Measurements from ENCODE around the gene FANCC. TPM values are rescaled to one million over a fixed set of nuclear protein-coding genes. Genes with fewer than 3 reads are reported as not detected.
A peak's percentile ranks its signal among the peaks of the same experiment; 100 is the strongest.

The FANCC gene
- total RNA-seq, 8 experiments from 2014 or later = 1.2 to 31.3 (median 11.9) TPM

DNA sequence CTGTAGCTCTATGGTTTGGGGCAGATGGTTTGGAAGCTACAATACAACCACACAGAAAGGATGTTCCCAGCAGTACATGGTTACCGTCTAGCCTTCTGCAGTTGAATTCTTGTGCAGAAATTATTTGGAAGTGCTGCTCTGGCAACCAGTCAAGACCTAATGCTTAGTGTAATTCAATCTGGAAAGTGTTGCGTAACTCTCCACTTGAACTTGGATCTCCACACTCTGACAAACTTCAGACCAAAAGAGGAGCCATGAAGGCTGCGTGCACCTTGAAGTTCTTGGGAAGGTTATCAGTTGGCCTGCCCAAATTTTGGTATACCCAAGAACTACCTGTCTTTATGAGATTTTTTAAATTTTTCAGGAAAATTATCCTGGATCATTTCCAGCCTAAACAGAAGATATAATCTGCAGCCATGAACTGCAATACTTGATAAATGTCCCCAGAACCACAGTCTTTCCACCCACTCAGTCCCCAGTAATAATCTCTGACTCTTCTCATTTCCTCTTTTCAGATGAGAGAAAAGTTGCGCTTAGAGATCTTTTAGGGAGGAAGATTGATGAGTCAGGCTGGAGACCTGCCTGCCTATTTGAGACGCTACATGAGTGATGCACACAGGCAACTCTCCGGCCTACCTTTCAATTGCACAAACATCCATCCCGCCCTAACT, 159.9 kb downstream of the FANCC start:
- H3K4me1 ChIP-seq (replicated peaks in 1 of 2) = peaks cover 0 to 3% of the 10 kb centered on the region in 2 donors
- in situ Hi-C loops (cut with MboI; ENCODE audit: low pct_unique_long_range_greater_than_20kb in 2 of 9, low sequenced_read_pairs in 9 of 9, unreplicated experiment in 9 of 9) = no loop called here
- ATAC-seq (replicated peaks in 6 of 8) = peak in 6 of 8 experiments; percentile 39 to 98 (median 54)
- H3K27ac ChIP-seq = no peak overlapping the region
- no peak overlapping the region for H3K4me3 ChIP-seq
- WGBS, 10 experiments = 49 to 100% (median 73%) methylated on average over 1 to 7 of the region's 7 CpGs

DNA sequence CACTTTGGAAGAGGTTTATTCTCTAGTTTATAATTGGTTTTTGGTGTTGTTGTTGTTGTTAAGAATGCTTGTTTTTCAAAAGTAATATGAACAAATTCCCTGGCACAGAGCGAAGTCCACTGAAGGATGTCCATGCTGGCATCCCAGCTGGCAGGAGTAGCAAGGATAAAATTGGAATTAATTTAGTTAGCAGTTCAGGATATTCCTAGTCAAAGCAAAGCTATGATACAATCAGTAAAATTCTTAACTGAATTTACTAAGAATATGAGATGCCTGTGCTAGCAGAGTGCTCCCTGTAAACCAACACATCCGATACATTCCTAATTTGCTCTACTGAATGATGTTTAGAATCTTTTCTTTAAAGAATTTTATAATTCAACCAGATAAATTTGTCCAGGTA, 161.4 kb downstream of the FANCC start:
- in situ Hi-C loops (cut with MboI; ENCODE audit: low pct_unique_long_range_greater_than_20kb in 2 of 9, low sequenced_read_pairs in 9 of 9, unreplicated experiment in 9 of 9) = no loop called here
- ATAC-seq (replicated peaks in 6 of 8) = no peak
- WGBS, 10 experiments = 83 to 100% (median 100%) methylated on average over 1 to 2 of the region's 2 CpGs; no CpG with 5 or more reads in 1 of the 10 experiments
- Histone ChIP-seq H3K4me1 (replicated peaks in 1 of 2) (peaks cover 0 to 3% of the 10 kb centered on the region in 2 donors), H3K4me3 (no peak overlapping the region), H3K27ac (no peak overlapping the region)

DNA sequence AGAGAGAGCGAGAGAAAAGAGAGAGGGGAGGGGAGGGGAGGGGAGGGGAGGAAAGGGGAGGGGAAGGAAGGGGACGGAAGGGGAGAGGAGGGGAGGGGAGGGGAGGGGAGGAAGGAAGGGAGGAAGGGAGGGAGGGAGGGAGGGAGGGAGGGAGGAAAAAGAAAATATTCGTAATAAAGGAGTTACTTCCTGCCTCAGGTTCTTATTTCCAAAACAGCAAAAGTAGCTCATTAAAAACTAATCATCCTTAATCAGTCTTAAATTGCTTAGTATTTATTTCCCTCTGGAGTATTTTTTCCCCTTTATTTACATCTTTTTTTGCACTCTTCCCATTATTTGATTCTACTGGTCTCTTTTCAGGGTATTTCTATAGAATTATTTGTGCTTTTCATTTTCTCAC, 162.3 kb downstream of the FANCC start:
- in situ Hi-C loops (cut with MboI; ENCODE audit: low pct_unique_long_range_greater_than_20kb in 2 of 9, low sequenced_read_pairs in 9 of 9, unreplicated experiment in 9 of 9) = no loop called here
- Histone ChIP-seq H3K4me1 (replicated peaks in 1 of 2) (peaks cover 0 to 3% of the 10 kb centered on the region in 2 donors), H3K27ac (no peak overlapping the region), H3K4me3 (no peak overlapping the region)
- WGBS, 10 experiments = 57 to 100% methylated on average over 1 of the region's 3 CpGs; no CpG with 5 or more reads in 8 of the 10 experiments
- ATAC-seq (replicated peaks in 6 of 8) = no peak

DNA sequence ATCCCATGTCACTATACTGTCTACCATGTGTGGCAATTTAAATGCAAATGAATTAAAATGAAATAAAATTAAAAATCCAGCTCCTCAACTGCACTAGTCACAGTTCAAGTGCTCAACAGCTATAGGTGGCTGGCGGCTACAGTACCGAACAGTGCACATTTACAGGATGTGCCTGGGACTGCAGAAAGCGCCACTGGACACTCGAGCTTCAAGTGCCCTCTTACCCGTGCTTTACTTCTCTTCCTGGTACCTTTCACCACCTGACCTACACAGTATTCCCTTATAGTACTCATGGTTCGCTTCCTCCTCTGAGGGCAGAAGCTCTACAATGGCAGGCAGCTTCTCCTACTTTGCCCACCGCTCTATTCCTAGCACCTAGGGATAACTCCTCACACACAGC, 166.6 kb downstream of the FANCC start:
- Histone ChIP-seq H3K4me3 (no peak overlapping the region), H3K4me1 (replicated peaks in 1 of 2) (peaks cover 7 to 15% of the 10 kb centered on the region in 2 donors), H3K27ac (no peak overlapping the region)
- 83 to 100% (median 94%) methylated on average over 1 to 7 of the region's 7 CpGs; no CpG with 5 or more reads in 2 of the 10 experiments for WGBS, 10 experiments
- ATAC-seq (replicated peaks in 6 of 8) = no peak
- in situ Hi-C loops (cut with MboI; ENCODE audit: low pct_unique_long_range_greater_than_20kb in 2 of 9, low sequenced_read_pairs in 9 of 9, unreplicated experiment in 9 of 9) = no loop called here

DNA sequence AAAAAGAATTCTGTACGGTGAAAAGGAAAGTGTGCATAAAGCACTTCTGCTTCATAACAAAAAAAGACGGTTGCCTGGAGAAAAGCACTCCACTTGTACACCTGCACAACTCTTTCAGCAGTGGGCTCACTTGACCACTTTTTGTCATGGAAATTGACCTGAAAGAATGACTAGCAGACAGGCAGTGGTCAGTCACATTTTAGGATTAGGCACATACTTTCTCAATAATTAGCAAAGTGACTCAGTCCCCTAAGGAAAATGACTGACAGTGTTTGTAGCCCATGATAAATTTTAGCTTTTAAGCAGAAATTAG, 169.3 kb downstream of the FANCC start:
- in situ Hi-C loops (cut with MboI; ENCODE audit: low pct_unique_long_range_greater_than_20kb in 2 of 9, low sequenced_read_pairs in 9 of 9, unreplicated experiment in 9 of 9) = loop anchor here in 1 of 9 experiments (25.0 kb wide), 1 partner anchor 461 kb away; no protein-coding TSS in a partner anchor
- no peak overlapping the region for H3K27ac ChIP-seq
- 0 to 95% (median 20%) methylated on average over 1 to 2 of the region's 2 CpGs; no CpG with 5 or more reads in 5 of the 10 experiments for WGBS, 10 experiments
- H3K4me3 ChIP-seq = no peak overlapping the region
- ATAC-seq (replicated peaks in 6 of 8) = peak in 5 of 8 experiments; percentile 16 to 27 (median 21)
- peaks cover 7 to 18% of the 10 kb centered on the region in 2 donors for H3K4me1 ChIP-seq (replicated peaks in 1 of 2)

DNA sequence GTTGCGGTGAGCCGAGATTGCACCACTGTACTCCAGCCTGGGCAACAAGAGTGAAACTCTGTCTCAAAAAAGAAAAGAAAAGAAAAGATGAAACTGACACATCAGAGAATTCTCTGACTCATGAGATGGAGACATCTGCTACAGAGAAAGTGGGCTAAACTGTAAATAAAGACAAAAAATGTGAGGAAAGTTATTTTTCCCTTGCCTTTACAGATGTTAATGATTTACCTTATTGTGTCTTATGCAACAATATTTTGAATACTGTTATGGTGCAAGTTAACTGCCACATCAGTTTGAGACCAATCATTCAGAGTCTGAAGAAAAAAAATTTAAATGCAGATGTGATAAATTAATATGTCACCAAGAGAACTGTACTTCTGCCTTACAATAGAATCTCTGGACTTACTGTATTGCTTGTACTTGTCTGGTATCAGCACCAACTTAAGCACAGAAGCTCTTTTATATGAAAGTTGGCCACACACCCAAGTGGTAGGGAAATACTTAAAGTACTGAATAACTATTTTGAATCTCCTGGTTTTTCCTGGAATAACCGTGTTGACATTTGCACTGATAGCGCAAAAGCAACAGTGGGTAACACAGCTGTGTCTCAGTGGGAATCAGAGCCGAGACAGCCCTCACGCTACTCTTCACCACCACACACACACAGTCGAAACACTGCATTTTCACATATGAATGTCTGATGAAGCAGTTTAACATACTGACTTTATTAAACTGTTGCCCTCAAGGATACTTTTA, 169.9 kb downstream of the FANCC start:
- ATAC-seq (replicated peaks in 6 of 8) = peak in 7 of 8 experiments; percentile 18 to 82 (median 39)
- H3K4me1 ChIP-seq (replicated peaks in 1 of 2) = peaks cover 7 to 18% of the 10 kb centered on the region in 2 donors
- in situ Hi-C loops (cut with MboI; ENCODE audit: low pct_unique_long_range_greater_than_20kb in 2 of 9, low sequenced_read_pairs in 9 of 9, unreplicated experiment in 9 of 9) = loop anchor here in 1 of 9 experiments (25.0 kb wide), 1 partner anchor 460 kb away; no protein-coding TSS in a partner anchor
- WGBS, 10 experiments = 40 to 100% (median 59%) methylated on average over 1 to 7 of the region's 7 CpGs; no CpG with 5 or more reads in 2 of the 10 experiments
- H3K4me3 ChIP-seq = no peak overlapping the region
- H3K27ac ChIP-seq = no peak overlapping the region

DNA sequence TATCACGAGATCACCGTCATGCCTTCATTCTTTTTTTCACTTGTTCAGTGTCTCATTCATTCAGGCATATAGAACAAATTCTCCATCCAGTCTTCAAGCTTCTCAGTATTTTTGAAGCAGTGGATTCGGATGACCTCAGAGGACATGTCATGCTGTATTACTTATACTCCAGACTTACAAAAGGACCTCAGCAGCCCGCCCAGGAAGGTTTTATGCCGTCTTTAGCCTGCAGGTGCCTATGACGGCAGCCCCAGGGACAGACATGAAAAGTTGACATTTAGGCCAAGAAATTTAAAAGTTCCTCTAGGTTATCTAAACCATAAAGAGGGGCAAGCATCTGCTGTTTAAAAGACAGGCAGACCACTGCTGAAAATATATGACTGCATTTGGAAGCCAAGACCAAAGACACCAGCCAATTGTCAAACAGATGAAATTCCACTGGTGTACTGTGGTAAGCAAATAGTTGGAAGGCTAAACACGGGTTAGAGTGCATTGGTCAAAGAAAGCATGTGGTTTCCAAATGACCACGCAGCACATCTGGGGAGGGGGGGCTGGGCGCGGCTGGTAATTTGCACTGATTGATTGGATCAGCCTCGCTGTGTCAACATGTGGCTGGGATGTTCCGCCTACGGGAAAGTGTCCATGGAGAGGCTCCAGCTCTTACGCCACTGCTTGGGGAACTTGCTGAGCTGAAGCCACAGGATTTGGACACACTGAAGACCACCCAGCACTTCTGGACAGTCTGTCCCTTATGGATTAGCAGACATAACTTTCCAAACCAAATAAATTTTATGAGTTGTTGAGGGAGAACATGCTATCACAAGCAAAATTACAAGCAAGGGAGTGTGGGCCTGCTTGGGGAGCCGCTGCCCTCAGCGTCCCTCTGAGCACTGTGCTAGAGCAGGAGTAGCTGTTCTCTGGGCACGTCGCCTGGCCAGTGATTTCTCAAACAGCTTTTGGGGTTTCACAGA, 173.6 kb downstream of the FANCC start:
- Histone ChIP-seq H3K4me1 (replicated peaks in 1 of 2) (peaks cover 10 to 18% of the 10 kb centered on the region in 2 donors), H3K4me3 (no peak overlapping the region), H3K27ac (no peak overlapping the region)
- 57 to 95% (median 87%) methylated on average over 2 to 10 of the region's 18 CpGs; no CpG with 5 or more reads in 2 of the 10 experiments for WGBS, 10 experiments
- in situ Hi-C loops (cut with MboI; ENCODE audit: low pct_unique_long_range_greater_than_20kb in 2 of 9, low sequenced_read_pairs in 9 of 9, unreplicated experiment in 9 of 9) = loop anchor here in 1 of 9 experiments (25.0 kb wide), 1 partner anchor 457 kb away; no protein-coding TSS in a partner anchor
- peak in 4 of 8 experiments; percentile 57 to 93 (median 82) for ATAC-seq (replicated peaks in 6 of 8)

DNA sequence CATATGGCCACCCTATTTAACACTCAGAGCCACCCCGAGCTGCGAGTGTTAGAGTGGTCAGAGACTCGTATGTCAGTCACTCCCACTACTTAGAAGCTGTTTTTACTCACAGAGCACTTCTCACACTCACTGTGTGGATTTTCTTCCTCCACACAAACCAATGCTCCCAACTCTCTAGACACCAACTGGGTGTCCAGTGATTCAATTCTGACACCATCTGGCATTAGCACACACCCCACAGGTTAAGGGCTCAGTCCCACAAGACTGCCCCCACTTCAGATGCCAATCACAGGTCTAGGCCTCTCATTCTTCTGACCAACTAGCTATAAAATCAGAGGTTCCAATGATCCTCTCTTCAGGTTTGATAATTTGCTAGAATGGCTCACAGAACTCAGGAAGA, 174.8 kb downstream of the FANCC start:
- Histone ChIP-seq H3K4me3 (no peak overlapping the region), H3K4me1 (replicated peaks in 1 of 2) (peaks cover 7 to 11% of the 10 kb centered on the region in 2 donors), H3K27ac (no peak overlapping the region)
- in situ Hi-C loops (cut with MboI; ENCODE audit: low pct_unique_long_range_greater_than_20kb in 2 of 9, low sequenced_read_pairs in 9 of 9, unreplicated experiment in 9 of 9) = loop anchor here in 1 of 9 experiments (25.0 kb wide), 1 partner anchor 455 kb away; no protein-coding TSS in a partner anchor
- ATAC-seq (replicated peaks in 6 of 8) = no peak
- WGBS, 10 experiments = 60 to 100% (median 86%) methylated on average over 1 to 3 of the region's 3 CpGs; no CpG with 5 or more reads in 4 of the 10 experiments

DNA sequence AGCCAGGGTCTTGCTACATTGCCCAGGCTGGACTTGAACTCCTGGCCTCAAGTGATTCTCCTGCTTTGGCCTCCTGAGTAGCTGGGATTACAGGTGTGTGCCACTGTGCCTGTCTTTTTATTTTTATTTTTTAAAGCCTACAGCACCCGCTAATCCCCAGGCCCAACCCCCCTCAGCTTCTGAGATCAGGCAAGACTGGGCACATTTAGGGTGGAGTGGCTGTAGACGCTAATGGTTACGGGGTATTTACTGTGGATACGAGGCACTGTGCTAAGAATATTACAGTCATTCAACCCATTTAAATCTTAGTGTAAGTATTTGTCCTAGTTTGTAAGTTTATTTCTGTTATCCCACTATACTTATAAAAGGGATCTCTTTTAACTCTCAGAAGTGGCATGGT, 175.2 kb downstream of the FANCC start:
- H3K27ac ChIP-seq = no peak overlapping the region
- no peak overlapping the region for H3K4me3 ChIP-seq
- no peak for ATAC-seq (replicated peaks in 6 of 8)
- peaks cover 3 to 6% of the 10 kb centered on the region in 2 donors for H3K4me1 ChIP-seq (replicated peaks in 1 of 2)
- in situ Hi-C loops (cut with MboI; ENCODE audit: low pct_unique_long_range_greater_than_20kb in 2 of 9, low sequenced_read_pairs in 9 of 9, unreplicated experiment in 9 of 9) = loop anchor here in 1 of 9 experiments (25.0 kb wide), 1 partner anchor 455 kb away; no protein-coding TSS in a partner anchor
- WGBS, 10 experiments = 90 to 100% (median 100%) methylated on average over 1 to 4 of the region's 4 CpGs; no CpG with 5 or more reads in 4 of the 10 experiments

DNA sequence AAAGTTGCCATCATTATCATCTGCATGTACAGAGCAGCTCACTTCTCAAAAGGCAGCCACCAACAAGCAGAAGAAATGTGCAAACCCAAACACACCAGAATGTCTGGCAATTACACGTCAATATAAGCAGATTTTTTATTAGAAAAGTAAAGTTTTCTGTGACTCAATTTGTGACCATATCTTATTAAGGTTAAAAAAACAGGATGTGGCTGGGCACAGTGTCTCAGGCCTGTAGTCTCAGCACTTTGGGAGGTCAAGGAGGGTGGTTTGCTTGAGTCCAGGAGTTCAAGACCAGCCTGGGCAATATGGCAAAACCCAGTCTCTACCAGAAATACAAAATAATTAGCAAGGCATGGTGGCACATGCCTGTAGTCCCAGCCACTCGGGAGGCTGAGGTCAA, 176.7 kb downstream of the FANCC start:
- Histone ChIP-seq H3K4me3 (no peak overlapping the region), H3K4me1 (replicated peaks in 1 of 2) (peaks cover 2 to 3% of the 10 kb centered on the region in 2 donors), H3K27ac (no peak overlapping the region)
- 75 to 100% (median 100%) methylated on average over 1 to 2 of the region's 2 CpGs; no CpG with 5 or more reads in 4 of the 10 experiments for WGBS, 10 experiments
- ATAC-seq (replicated peaks in 6 of 8) = no peak
- in situ Hi-C loops (cut with MboI; ENCODE audit: low pct_unique_long_range_greater_than_20kb in 2 of 9, low sequenced_read_pairs in 9 of 9, unreplicated experiment in 9 of 9) = loop anchor here in 1 of 9 experiments (25.0 kb wide), 1 partner anchor 454 kb away; no protein-coding TSS in a partner anchor

DNA sequence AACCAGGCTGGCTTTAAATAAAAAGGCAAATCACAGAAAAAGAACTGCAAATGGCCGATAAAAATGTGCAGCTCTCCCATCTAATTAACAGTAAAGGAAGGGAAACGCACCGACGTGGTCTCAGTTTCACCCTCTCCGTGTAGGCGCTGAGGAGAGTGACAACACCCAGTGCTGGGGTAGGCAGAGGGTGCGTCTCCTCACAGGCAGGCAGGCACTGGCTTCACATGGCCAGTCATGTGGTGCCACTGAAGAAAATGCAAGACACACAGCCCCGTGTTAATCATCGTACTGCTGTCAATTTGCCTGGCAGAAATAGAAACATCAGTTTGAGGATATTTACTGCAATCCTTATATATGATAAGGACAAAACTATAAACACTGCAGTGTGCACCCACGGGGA, 178.4 kb downstream of the FANCC start:
- Histone ChIP-seq H3K4me3 (no peak overlapping the region), H3K27ac (no peak overlapping the region), H3K4me1 (replicated peaks in 1 of 2) (peaks cover 8 to 18% of the 10 kb centered on the region in 2 donors)
- WGBS, 10 experiments = 89 to 100% (median 100%) methylated on average over 1 to 6 of the region's 10 CpGs; no CpG with 5 or more reads in 3 of the 10 experiments
- in situ Hi-C loops (cut with MboI; ENCODE audit: low pct_unique_long_range_greater_than_20kb in 2 of 9, low sequenced_read_pairs in 9 of 9, unreplicated experiment in 9 of 9) = loop anchor here in 2 of 9 experiments (10.0 to 25.0 kb wide), 2 partner anchors 452 to 454 kb away; no protein-coding TSS in a partner anchor
- peak in 2 of 8 experiments; percentile 31 to 36 for ATAC-seq (replicated peaks in 6 of 8)

DNA sequence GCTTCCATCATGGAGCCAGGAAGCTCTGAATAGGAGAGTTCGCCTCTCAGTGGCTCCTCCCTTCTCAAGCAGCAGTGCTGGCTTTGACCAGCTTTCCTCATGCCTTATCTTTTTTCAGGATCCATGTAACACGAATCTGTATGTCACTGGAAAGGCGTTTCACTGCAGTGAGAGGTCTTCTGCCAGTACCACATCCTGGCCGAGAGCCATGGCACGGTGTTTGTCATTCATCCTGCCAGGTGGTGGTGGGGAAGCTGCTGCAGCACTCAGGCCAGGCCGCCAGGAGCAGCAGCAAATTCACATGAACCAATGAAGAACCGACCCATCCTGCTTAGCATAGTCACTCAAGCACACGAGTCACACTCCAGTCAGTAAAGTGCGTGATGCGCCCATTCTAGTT, 179.0 kb downstream of the FANCC start:
- Histone ChIP-seq H3K4me1 (replicated peaks in 1 of 2) (peaks cover 14 to 24% of the 10 kb centered on the region in 2 donors), H3K27ac (no peak overlapping the region), H3K4me3 (no peak overlapping the region)
- in situ Hi-C loops (cut with MboI; ENCODE audit: low pct_unique_long_range_greater_than_20kb in 2 of 9, low sequenced_read_pairs in 9 of 9, unreplicated experiment in 9 of 9) = loop anchor here in 2 of 9 experiments (10.0 to 25.0 kb wide), 2 partner anchors 451 to 454 kb away; no protein-coding TSS in a partner anchor
- ATAC-seq (replicated peaks in 6 of 8) = peak in 4 of 8 experiments; percentile 42 to 49 (median 48)
- 66 to 98% (median 80%) methylated on average over 1 to 8 of the region's 10 CpGs; no CpG with 5 or more reads in 3 of the 10 experiments for WGBS, 10 experiments
